NB4 (cell line): ENCODE data around the gene HEMK1.

Experiments used
- DNase-seq: peaks from one replicate; pipeline ENCODE4 v3.0.0; 2010; ENCODE audit warnings: low read depth
- H3K4me3 ChIP-seq: one replicate; pipeline ENCODE4 v1.5.1; 2011; ENCODE audit warnings: mild to moderate bottlenecking, low read depth, low read length, moderate library complexity
- CTCF ChIP-seq: IDR thresholded peaks from one replicate; pipeline ENCODE4 v1.5.1; 2012; ENCODE audit warnings: low read depth, low read length
- MYC ChIP-seq: IDR thresholded peaks from 2 replicates; pipeline ENCODE4 v1.6.1; 2011; ENCODE audit warnings: low read depth, low read length
- POLR2A ChIP-seq: IDR thresholded peaks from 2 replicates; pipeline ENCODE4 v1.6.1; 2011; ENCODE audit warnings: mild to moderate bottlenecking; ENCODE audit not compliant: insufficient read length; ENCODE audit errors: extremely low read depth
- TF ChIP-seq, protein P1 (sequence below): IDR thresholded peaks from 2 replicates; pipeline ENCODE4 v1.6.1; 2011; ENCODE audit warnings: low read depth, low read length

The HEMK1 gene

DNA sequence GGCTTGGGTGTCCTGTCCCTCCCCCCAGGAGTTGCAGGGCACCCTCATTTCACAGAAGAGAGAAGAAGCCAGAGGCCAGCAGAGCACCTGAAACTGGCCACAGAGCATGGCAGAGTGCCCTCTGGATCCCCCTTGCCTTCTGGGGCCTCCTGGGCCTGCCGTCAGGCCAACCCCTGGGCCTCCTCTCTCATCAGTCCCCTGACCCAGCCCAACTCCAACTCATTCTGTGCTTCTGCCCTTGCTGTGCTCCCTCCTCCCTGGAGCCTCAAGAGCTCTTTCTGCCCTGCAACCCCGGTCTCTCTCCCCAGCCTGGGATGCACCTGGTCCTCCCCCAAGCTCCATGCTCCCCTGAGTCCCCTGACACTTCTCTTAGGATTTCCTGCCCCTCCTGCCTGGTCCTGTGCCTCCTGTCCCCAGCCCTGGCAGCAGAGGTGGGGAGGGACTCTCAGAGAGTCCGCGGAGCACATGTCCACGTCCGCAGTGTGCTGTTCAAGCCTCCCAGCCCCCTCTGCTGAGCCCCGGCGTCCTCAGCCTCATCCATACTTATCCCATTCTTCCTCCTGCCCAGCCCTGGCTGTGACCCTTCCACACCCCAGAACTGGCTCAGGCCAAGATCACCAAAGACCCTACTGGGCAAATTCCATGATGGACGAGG, 35.4 kb upstream of the HEMK1 start:
- TF ChIP-seq MYC (no peak), CTCF (no peak), POLR2A (no peak)
- TF ChIP-seq, protein P1, sequence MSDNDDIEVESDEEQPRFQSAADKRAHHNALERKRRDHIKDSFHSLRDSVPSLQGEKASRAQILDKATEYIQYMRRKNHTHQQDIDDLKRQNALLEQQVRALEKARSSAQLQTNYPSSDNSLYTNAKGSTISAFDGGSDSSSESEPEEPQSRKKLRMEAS, result no peak
- DNase-seq, result no peak
- H3K4me3 ChIP-seq, result no peak overlapping the region

- TF ChIP-seq POLR2A (no peak), MYC (no peak), CTCF (no peak)
- TF ChIP-seq, protein P1, result no peak
- H3K4me3 ChIP-seq, result no peak overlapping the region
- no peak for DNase-seq
Measured at GRCh38 chr3:50534681-50535330, 34.5 kb upstream of the HEMK1 start.

- no peak for DNase-seq
- no peak for TF ChIP-seq MYC
- TF ChIP-seq, protein P1, result no peak
- TF ChIP-seq CTCF, result no peak
- TF ChIP-seq POLR2A, result no peak
- no peak overlapping the region for H3K4me3 ChIP-seq
Measured at GRCh38 chr3:50536471-50537180, 32.7 kb upstream of the HEMK1 start.

GRCh38 chr3:50537421-50538129, 31.7 kb upstream of the HEMK1 start:
- TF ChIP-seq CTCF, result no peak
- TF ChIP-seq MYC, result no peak
- TF ChIP-seq, protein P1, result no peak
- no peak for TF ChIP-seq POLR2A
- no peak overlapping the region for H3K4me3 ChIP-seq
- DNase-seq, result no peak

DNA sequence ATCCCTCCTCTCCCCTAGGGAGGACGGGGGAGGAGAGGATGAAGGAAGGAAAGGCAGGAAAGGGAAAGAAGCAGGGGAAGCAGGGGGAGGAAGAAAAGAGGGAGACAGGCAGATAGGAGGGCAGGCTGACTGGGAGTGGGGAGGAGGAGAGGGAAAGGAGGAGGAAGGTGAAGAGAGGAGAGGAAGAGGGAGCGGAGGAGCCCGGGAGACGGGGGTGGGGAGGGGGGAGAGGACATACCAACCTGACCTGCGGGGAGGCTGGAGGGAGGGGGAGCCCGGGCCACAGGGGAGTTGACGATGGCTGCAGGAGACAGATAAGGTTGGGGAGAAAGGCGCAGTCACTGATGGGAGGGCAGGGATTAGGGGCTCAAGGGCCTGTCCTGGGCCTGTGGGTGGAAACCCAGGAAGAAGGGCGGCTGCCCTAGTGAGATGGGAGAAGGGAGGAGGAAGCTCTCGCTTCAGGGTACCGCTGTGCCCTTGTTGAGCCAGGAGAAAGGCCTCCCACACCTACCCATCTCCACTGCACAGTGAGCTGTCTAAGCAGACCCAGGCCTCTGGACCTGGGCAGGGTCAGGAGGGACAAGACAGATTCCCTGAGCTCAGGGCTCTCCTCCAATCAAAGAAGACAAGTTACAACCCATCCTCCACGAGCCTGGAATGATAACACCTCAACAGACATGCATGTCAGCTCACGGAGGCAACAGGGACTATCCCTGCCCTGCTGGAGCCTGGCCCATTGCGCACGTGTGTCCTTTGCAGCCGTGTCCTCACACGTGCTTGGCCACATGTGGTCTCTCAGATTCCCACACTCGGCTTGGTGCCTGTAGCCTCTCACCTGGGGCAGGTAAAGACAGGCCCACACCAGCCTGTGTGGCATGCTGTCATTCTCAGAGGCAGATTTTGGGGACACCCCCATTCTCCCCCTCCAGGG, 29.7 kb upstream of the HEMK1 start:
- no peak for DNase-seq
- no peak overlapping the region for H3K4me3 ChIP-seq
- TF ChIP-seq CTCF, result no peak
- no peak for TF ChIP-seq POLR2A
- TF ChIP-seq, protein P1, result no peak
- TF ChIP-seq MYC, result no peak
